H1 (cell line): Measurements from ENCODE around the gene ATPAF2. TPM values are rescaled to one million over a fixed set of nuclear protein-coding genes. Genes with fewer than 3 reads are reported as not detected.
A peak's percentile ranks its signal among the peaks of the same experiment; 100 is the strongest.

Experiments
- CTCF ChIA-PET: fragments of 300-600 bp; sonication (Branson Sonifier 250); formaldehyde crosslinking; loops from one replicate; lab custom pipeline; 2021; ENCODE audit not compliant: partially characterized antibody; lab: Charles Lee
- POLR2A ChIA-PET: fragments of 300-600 bp; sonication (Branson Sonifier 250); formaldehyde crosslinking; loops from one replicate; lab custom pipeline; 2021; ENCODE audit warnings: inconsistent platforms; ENCODE audit not compliant: partially characterized antibody; lab: Charles Lee
- DNase-seq, 2 experiments: peaks; one replicate each; pipeline versions ENCODE4 v3.0.0 to v3.0.0-alpha.2; 2010 to 2022; ENCODE audit warnings: low spot score in 2 of 2, low read depth in 1 of 2, mixed read lengths in 1 of 2
- FAIRE-seq: peaks from 2 replicates; lab custom pipeline; 2011; peaks lifted over from hg19 to GRCh38; lab: Jason Lieb, UNC
- H2AFZ ChIP-seq: 2 replicates; pipeline ENCODE4 v1.8.1; 2012; ENCODE audit warnings: low read length, inconsistent platforms
- H2AK5ac ChIP-seq: 2 replicates; pipeline ENCODE4 v1.6.1; 2013; ENCODE audit warnings: low read depth, low read length
- H2BK120ac ChIP-seq: replicated peaks from 2 replicates; pipeline ENCODE3; 2013; ENCODE audit warnings: low read depth, low read length, inconsistent platforms
- H2BK12ac ChIP-seq: 2 replicates; pipeline ENCODE4 v1.6.1; 2013; ENCODE audit warnings: low read depth, low read length
- H2BK15ac ChIP-seq: 2 replicates; pipeline ENCODE4 v1.6.1; 2013; ENCODE audit warnings: low read length
- H2BK20ac ChIP-seq: 2 replicates; pipeline ENCODE4 v1.6.1; 2013; ENCODE audit warnings: low read length
- H2BK5ac ChIP-seq: 2 replicates; pipeline ENCODE4 v1.6.1; 2013; ENCODE audit warnings: low read depth, low read length
- H3K14ac ChIP-seq: 2 replicates; pipeline ENCODE4 v1.6.1; 2013; ENCODE audit warnings: inconsistent platforms; ENCODE audit not compliant: insufficient read length
- H3K18ac ChIP-seq: 2 replicates; pipeline ENCODE4 v1.6.1; 2013; ENCODE audit warnings: low read length; ENCODE audit errors: extremely low read depth
- H3K23ac ChIP-seq: 2 replicates; pipeline ENCODE4 v1.6.1; 2013; ENCODE audit warnings: inconsistent platforms; ENCODE audit not compliant: insufficient read length
- H3K23me2 ChIP-seq: 2 replicates; pipeline ENCODE4 v1.6.1; 2013; ENCODE audit warnings: low read depth, low read length
- H3K27ac ChIP-seq: 2 replicates; pipeline ENCODE4 v1.6.1; 2011; ENCODE audit warnings: low read depth, low read length, inconsistent platforms
- H3K27me3 ChIP-seq, 4 experiments: replicated peaks in 1 of 4; 1 replicate in 1 of 4; 2 replicates in 3 of 4; pipeline versions ENCODE4 v1.6.1 to v1.8.1; 2011 to 2013; ENCODE audit warnings: low read length in 3 of 4, mild to moderate bottlenecking in 3 of 4, inconsistent platforms in 2 of 4, mixed read lengths in 2 of 4, moderate library complexity in 1 of 4; ENCODE audit not compliant: control insufficient read depth in 3 of 4, insufficient read depth in 3 of 4; ENCODE audit errors: extremely low read depth in 1 of 4
- H3K36me3 ChIP-seq, 4 experiments: 2 replicates each; pipeline versions ENCODE4 v1.6.1 to v1.8.1; 2011 to 2013; ENCODE audit warnings: mild to moderate bottlenecking in 4 of 4, low read length in 3 of 4, moderate library complexity in 2 of 4, control low read depth in 1 of 4, inconsistent platforms in 1 of 4; ENCODE audit not compliant: insufficient read depth in 4 of 4, control insufficient read depth in 2 of 4
- H3K4ac ChIP-seq: replicated peaks from 2 replicates; pipeline ENCODE3; 2013; ENCODE audit warnings: low read length, low read depth, mixed read lengths, inconsistent platforms; ENCODE audit not compliant: insufficient read length
- H3K4me1 ChIP-seq, 4 experiments: replicated peaks in 1 of 4; 1 replicate in 1 of 4; 2 replicates in 3 of 4; pipeline versions ENCODE4 v1.6.1 to v1.8.1; 2011 to 2013; ENCODE audit warnings: low read length in 3 of 4, inconsistent platforms in 2 of 4, mixed read lengths in 1 of 4; ENCODE audit not compliant: insufficient read depth in 4 of 4, control insufficient read depth in 3 of 4
- H3K4me2 ChIP-seq, 2 experiments: 2 replicates each; pipeline versions ENCODE4 v1.6.1 to v1.8.1; 2011 to 2013; ENCODE audit warnings: low read depth in 2 of 2, low read length in 2 of 2, control low read depth in 1 of 2, inconsistent platforms in 1 of 2, mild to moderate bottlenecking in 1 of 2; ENCODE audit not compliant: insufficient read depth in 1 of 2
- H3K4me3 ChIP-seq, 4 experiments: fragments of 200-600, 300-600 bp in 1 of 4; sonication (generic), shearing (Covaris generic), sonication (Bioruptor Twin) in 1 of 4; 2 replicates each; pipeline versions ENCODE4 v1.5.1 to v1.8.1; 2011 to 2016; ENCODE audit warnings: low read length in 4 of 4, low read depth in 3 of 4, control low read depth in 2 of 4, inconsistent platforms in 2 of 4, mild to moderate bottlenecking in 2 of 4, mixed read lengths in 1 of 4, moderate library complexity in 1 of 4; ENCODE audit not compliant: insufficient read depth in 2 of 4; ENCODE audit errors: extremely low read depth in 1 of 4
- H3K56ac ChIP-seq: replicated peaks from 2 replicates; pipeline ENCODE3; 2013; ENCODE audit warnings: low read depth, mild to moderate bottlenecking, mixed read lengths, low read length, inconsistent platforms; ENCODE audit not compliant: insufficient read length
- H3K79me1 ChIP-seq: 2 replicates; pipeline ENCODE4 v1.6.1; 2013; ENCODE audit warnings: low read depth, low read length, control low read depth
- H3K79me2 ChIP-seq, 2 experiments: 2 replicates each; pipeline versions ENCODE4 v1.6.1 to v1.8.1; 2012 to 2013; ENCODE audit warnings: low read length in 2 of 2, mild to moderate bottlenecking in 2 of 2, inconsistent platforms in 1 of 2; ENCODE audit not compliant: insufficient read depth in 2 of 2, control insufficient read depth in 1 of 2
- H3K9ac ChIP-seq, 4 experiments: replicated peaks in 1 of 4; 1 replicate in 1 of 4; 2 replicates in 3 of 4; pipeline versions ENCODE4 v1.6.1 to v1.8.1; 2011 to 2013; ENCODE audit warnings: low read depth in 3 of 4, low read length in 3 of 4, control low read depth in 2 of 4, mild to moderate bottlenecking in 2 of 4, moderate library complexity in 2 of 4, inconsistent platforms in 1 of 4; ENCODE audit errors: extremely low read depth in 1 of 4
- H3K9me3 ChIP-seq, 2 experiments: 2 replicates each; pipeline versions ENCODE4 v1.6.1 to v1.8.1; 2012 to 2013; ENCODE audit warnings: mild to moderate bottlenecking in 2 of 2, moderate library complexity in 2 of 2, control low read depth in 1 of 2, inconsistent platforms in 1 of 2, low read depth in 1 of 2, low read length in 1 of 2, mixed read lengths in 1 of 2; ENCODE audit not compliant: insufficient read depth in 2 of 2
- H4K20me1 ChIP-seq, 2 experiments: replicated peaks in 1 of 2; 2 replicates each; pipeline versions ENCODE3 to v1.8.1; 2011 to 2013; ENCODE audit warnings: inconsistent platforms in 2 of 2, low read length in 2 of 2, mild to moderate bottlenecking in 1 of 2; ENCODE audit not compliant: insufficient read depth in 2 of 2, control insufficient read depth in 1 of 2
- H4K5ac ChIP-seq: 2 replicates; pipeline ENCODE4 v1.6.1; 2013; ENCODE audit warnings: low read length, low read depth, mixed read lengths, inconsistent platforms; ENCODE audit not compliant: insufficient read length
- H4K8ac ChIP-seq: 2 replicates; pipeline ENCODE4 v1.8.0; 2013; ENCODE audit warnings: mild to moderate bottlenecking, moderate library complexity, low read length, inconsistent platforms; ENCODE audit not compliant: insufficient read depth; ENCODE audit errors: extremely low read depth
- H4K91ac ChIP-seq: replicated peaks from 2 replicates; pipeline ENCODE3; 2013; ENCODE audit warnings: low read length, mixed read lengths, inconsistent platforms; ENCODE audit not compliant: insufficient read length
- ASH2L ChIP-seq: fragments of 200-600, 300-600 bp; sonication (generic); IDR thresholded peaks from one replicate; pipeline ENCODE4 v1.7.1; 2017; ENCODE audit warnings: low read length
- CBX5 ChIP-seq: fragments of 300-800, 300-1000 bp; sonication (generic); IDR thresholded peaks from 2 replicates; pipeline ENCODE4 v1.7.1; 2016; ENCODE audit warnings: antibody characterized with exemption, low read length, low read depth
- CTCF ChIP-seq, 3 experiments: IDR thresholded peaks; 1 replicate in 2 of 3; 2 replicates in 1 of 3; pipeline versions ENCODE4 v1.5.1 to v1.6.1; 2011; ENCODE audit warnings: low read length in 3 of 3, mild to moderate bottlenecking in 3 of 3, inconsistent platforms in 2 of 3, low read depth in 1 of 3, moderate library complexity in 1 of 3; ENCODE audit not compliant: insufficient read depth in 1 of 3; ENCODE audit errors: control extremely low read depth in 1 of 3
- KDM4A ChIP-seq: IDR thresholded peaks from one replicate; pipeline ENCODE4 v1.7.1; 2012; ENCODE audit warnings: low read depth, mild to moderate bottlenecking, moderate library complexity, low read length, inconsistent platforms; ENCODE audit not compliant: severe bottlenecking
- RBBP5 ChIP-seq: IDR thresholded peaks from 2 replicates; pipeline ENCODE4 v1.7.1; 2012; ENCODE audit warnings: low read depth, mild to moderate bottlenecking, inconsistent platforms, low read length, moderate library complexity, borderline replicate concordance
- SIX5 ChIP-seq: IDR thresholded peaks from 2 replicates; pipeline ENCODE4 v1.6.1; 2011; ENCODE audit warnings: mild to moderate bottlenecking, low read depth, low read length
- TAF1 ChIP-seq: IDR thresholded peaks from 2 replicates; pipeline ENCODE4 v1.6.1; 2011; ENCODE audit warnings: mild to moderate bottlenecking, low read depth, low read length
- TAF7 ChIP-seq: optimal IDR thresholded peaks from 2 replicates; pipeline ENCODE3; 2011; ENCODE audit warnings: low read depth, mild to moderate bottlenecking, inconsistent platforms, low read length, moderate library complexity, borderline replicate concordance
- TEAD4 ChIP-seq: IDR thresholded peaks from 2 replicates; pipeline ENCODE4 v1.6.1; 2012; ENCODE audit warnings: low read depth, low read length, inconsistent platforms, mixed read lengths
- WGBS, 2 experiments: shearing (Covaris generic) in 1 of 2; methylation state at CpG; one replicate each; pipeline versions ENCODE4 v1.1.6 to v1.1.7; 2013 to 2015; ENCODE audit warnings: low lambda C conversion rate in 2 of 2, mixed read lengths in 2 of 2, inconsistent platforms in 1 of 2, low coverage in 1 of 2, missing lambda C conversion rate in 1 of 2; ENCODE audit not compliant: insufficient replicate concordance in 2 of 2, insufficient coverage in 1 of 2, insufficient read length in 1 of 2; ENCODE audit errors: extremely low coverage in 1 of 2, missing lambda C conversion rate in 1 of 2; 5-methylcytosine and 5-hydroxymethylcytosine counted together
- polyA plus RNA-seq, 7 experiments: library from polyadenylated mRNA; depleted of rRNA in 3 of 7; stranded (reverse) in 5 of 7; unstranded in 2 of 7; fragments of >200 nt in 5 of 7; fragments of 200-250 nt in 2 of 7; gene quantifications; 1 replicate in 5 of 7; 2 replicates in 1 of 7; 4 replicates in 1 of 7; pipeline versions ENCODE4 v1.2.1 to v1.2.3, GENCODE V29; 2011 to 2013; ENCODE audit warnings: missing spikeins in 2 of 7, mixed read lengths in 2 of 7
- total RNA-seq: library from RNA; stranded (reverse); fragmentation: NEBNext Ultra II Directional; extraction: Animal tissue kit (Norgen Biotek cat#: 25700); gene quantifications from 2 replicates; pipeline ENCODE4 v1.2.1, GENCODE V29; 2021

ATPAF2 gene
- total and polyA plus RNA-seq, 2 of the 8 experiments (the other 6 are each of a cell fraction or from before 2014, with no cell fraction given) = 19.6 to 22.9 TPM

GRCh38 chr17:18039535-18040260, 730 bp upstream of the ATPAF2 start:
- Histone ChIP-seq H3K9me3 (no peaks in the 10 kb centered on the region), H3K36me3 (no peaks in the 10 kb centered on the region), H2BK5ac (no peak overlapping the region), H3K9ac (peak overlapping the region in 3 of 4 experiments; percentile 39 to 78 (median 53); a peak in 5 of 7 replicates), H3K23ac (no peak overlapping the region), H2BK15ac (no peak overlapping the region), H2AFZ (no peak overlapping the region; the same call in 1 of the 2 replicates), H3K4me3 (peak overlapping the region; percentile 60 to 95 (median 86)), H2BK12ac (no peak overlapping the region), H4K5ac (peak overlapping the region; percentile 30), H4K91ac (no peak overlapping the region), H3K14ac (no peak overlapping the region), H3K23me2 (peaks cover 7% of the 10 kb centered on the region), H3K4me2 (peak overlapping the region; percentile 71 to 84), H2AK5ac (no peak overlapping the region), H3K79me1 (peaks cover 3% of the 10 kb centered on the region; the same call in 1 of the 2 replicates), H3K18ac (no peak overlapping the region), H3K79me2 (peaks cover 0 to 20% of the 10 kb centered on the region in 2 experiments; a peak in 1 of 4 replicates), H2BK20ac (no peak overlapping the region), H3K27me3 (peaks cover 0 to 6% (median 3%) of the 10 kb centered on the region in 4 experiments; a peak in 2 of 7 replicates), H3K4ac (no peak overlapping the region), H4K8ac (peak overlapping the region; percentile 62), H3K27ac (no peak overlapping the region), H3K56ac (no peak overlapping the region), H4K20me1 (peaks cover 4 to 5% of the 10 kb centered on the region in 2 experiments), H2BK120ac (no peak overlapping the region), H3K4me1 (peaks cover 0 to 4% (median 3%) of the 10 kb centered on the region in 4 experiments)
- FAIRE-seq (no peak), DNase-seq (peak in 1 of 2 experiments; percentile 56)
- WGBS, 2 experiments = 3% methylated on average over 38 of the region's 81 CpGs; no CpG with 5 or more reads in 1 of the 2 experiments
- ChIA-PET POLR2A (interaction anchor here (1.6 kb wide), 1 partner anchor 16 kb away, joined by 7 read pairs; no protein-coding TSS in a partner anchor), CTCF (interaction anchor here (1.0 kb wide), 1 partner anchor 229 kb away, joined by 3 read pairs; no protein-coding TSS in a partner anchor)
- 0 out of 2 replicates have a peak, but pooled peaks have one; percentile 39 for TF ChIP-seq TAF1
- 0 out of 4 replicates have a peak, but pooled peaks of 1 of the 3 experiments have one; percentile 3 for TF ChIP-seq CTCF (IDR thresholded peaks at IDR 0.05; ENCODE audit: control extremely low read depth in 1 of 3, insufficient read depth in 1 of 3, low read depth in 1 of 3, low read length in 3 of 3)
- TF ChIP-seq TAF7 = peak; percentile 34
- TF ChIP-seq SIX5 = no peak
- no peak for TF ChIP-seq CBX5
- TF ChIP-seq KDM4A = peak; percentile 39
- TF ChIP-seq TEAD4 = no peak
- TF ChIP-seq RBBP5 = peak; percentile 33; the same call in 1 of the 2 replicates
- TF ChIP-seq ASH2L = peak; percentile 61
